ENCODE data around the gene ZFHX3. TPM values are rescaled to one million over a fixed set of nuclear protein-coding genes. Genes with fewer than 3 reads are reported as not detected.

ZFHX3 gene
- polyA plus RNA-seq, 1 donor from 2014 or later, result 26.4 TPM

- Histone ChIP-seq H3K36me3 (ENCODE audit: insufficient read depth, low read length) (peaks cover 23% of the 10 kb centered on the region), H3K27me3 (ENCODE audit: insufficient read depth, low read depth, low read length) (no peaks in the 10 kb centered on the region), H3K4me2 (ENCODE audit: low read length) (no peak overlapping the region), H3K9me2 (ENCODE audit: insufficient read depth, low read length) (no peaks in the 10 kb centered on the region), H3K79me2 (replicated peaks; ENCODE audit: insufficient read depth, low read length) (peaks cover 98% of the 10 kb centered on the region), H3K9me3 (ENCODE audit: low read length) (no peaks in the 10 kb centered on the region), H3F3A (ENCODE audit: insufficient read depth, low read length, poor library complexity, severe bottlenecking) (no peaks in the 10 kb centered on the region), H3K4me3 (ENCODE audit: low read length) (no peak overlapping the region), H3K9ac (ENCODE audit: low read length) (no peak overlapping the region), H4K20me1 (ENCODE audit: insufficient read depth) (peaks cover 98% of the 10 kb centered on the region), H2AFZ (ENCODE audit: low read depth, low read length) (no peak overlapping the region), H3K27ac (ENCODE audit: low read length) (no peak overlapping the region)
- TF ChIP-seq POLR2AphosphoS5 (IDR thresholded peaks at IDR 0.05), result peak; percentile 7
- no peak for TF ChIP-seq TAF1 (IDR thresholded peaks at IDR 0.05; ENCODE audit: low read depth)
These were observed 86.7 kb downstream of the ZFHX3 start for GRCh38 chr16:72961115-72961832.

DNA sequence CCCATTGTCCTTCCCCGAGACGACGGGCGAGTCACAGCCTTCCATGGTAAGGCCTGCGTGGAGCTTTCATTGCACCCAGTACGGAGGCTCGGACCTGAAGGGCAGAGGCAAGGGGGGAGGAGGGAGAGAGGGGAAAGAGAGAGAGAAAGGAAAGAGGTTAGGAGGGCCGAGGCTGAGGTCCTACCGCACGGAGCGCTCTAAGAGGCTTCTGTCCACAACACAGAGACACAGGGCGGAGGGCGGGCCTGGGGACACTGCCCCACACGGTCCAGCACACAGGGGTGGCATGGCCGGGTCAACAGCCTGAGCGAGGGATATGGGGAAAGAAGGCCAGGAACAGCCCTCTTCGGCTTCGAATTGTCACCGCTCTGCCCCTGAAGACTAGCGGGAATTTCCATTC, 87.8 kb downstream of the ZFHX3 start:
- no peaks in the 10 kb centered on the region for H3K9me3 ChIP-seq (ENCODE audit: low read length)
- peaks cover 97% of the 10 kb centered on the region for H4K20me1 ChIP-seq (ENCODE audit: insufficient read depth)
- no peaks in the 10 kb centered on the region for H3K9me2 ChIP-seq (ENCODE audit: insufficient read depth, low read length)
- no peak overlapping the region for H2AFZ ChIP-seq (ENCODE audit: low read depth, low read length)
- H3K79me2 ChIP-seq (replicated peaks; ENCODE audit: insufficient read depth, low read length), result peaks cover 96% of the 10 kb centered on the region
- TF ChIP-seq, protein P1, sequence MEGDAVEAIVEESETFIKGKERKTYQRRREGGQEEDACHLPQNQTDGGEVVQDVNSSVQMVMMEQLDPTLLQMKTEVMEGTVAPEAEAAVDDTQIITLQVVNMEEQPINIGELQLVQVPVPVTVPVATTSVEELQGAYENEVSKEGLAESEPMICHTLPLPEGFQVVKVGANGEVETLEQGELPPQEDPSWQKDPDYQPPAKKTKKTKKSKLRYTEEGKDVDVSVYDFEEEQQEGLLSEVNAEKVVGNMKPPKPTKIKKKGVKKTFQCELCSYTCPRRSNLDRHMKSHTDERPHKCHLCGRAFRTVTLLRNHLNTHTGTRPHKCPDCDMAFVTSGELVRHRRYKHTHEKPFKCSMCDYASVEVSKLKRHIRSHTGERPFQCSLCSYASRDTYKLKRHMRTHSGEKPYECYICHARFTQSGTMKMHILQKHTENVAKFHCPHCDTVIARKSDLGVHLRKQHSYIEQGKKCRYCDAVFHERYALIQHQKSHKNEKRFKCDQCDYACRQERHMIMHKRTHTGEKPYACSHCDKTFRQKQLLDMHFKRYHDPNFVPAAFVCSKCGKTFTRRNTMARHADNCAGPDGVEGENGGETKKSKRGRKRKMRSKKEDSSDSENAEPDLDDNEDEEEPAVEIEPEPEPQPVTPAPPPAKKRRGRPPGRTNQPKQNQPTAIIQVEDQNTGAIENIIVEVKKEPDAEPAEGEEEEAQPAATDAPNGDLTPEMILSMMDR (IDR thresholded peaks at IDR 0.05; ENCODE audit: poor library complexity, severe bottlenecking), result no peak
- no peak for TF ChIP-seq POLR2AphosphoS5 (IDR thresholded peaks at IDR 0.05)
- no peak for TF ChIP-seq RAD21 (conservative IDR thresholded peaks at IDR 0.05)
- no peak for TF ChIP-seq EZH2 (IDR thresholded peaks at IDR 0.05; ENCODE audit: borderline replicate concordance, insufficient read depth, low read length, poor library complexity, severe bottlenecking)
- no peak for TF ChIP-seq SMC3 (conservative IDR thresholded peaks at IDR 0.05; ENCODE audit: poor library complexity)
- TF ChIP-seq, protein P2, sequence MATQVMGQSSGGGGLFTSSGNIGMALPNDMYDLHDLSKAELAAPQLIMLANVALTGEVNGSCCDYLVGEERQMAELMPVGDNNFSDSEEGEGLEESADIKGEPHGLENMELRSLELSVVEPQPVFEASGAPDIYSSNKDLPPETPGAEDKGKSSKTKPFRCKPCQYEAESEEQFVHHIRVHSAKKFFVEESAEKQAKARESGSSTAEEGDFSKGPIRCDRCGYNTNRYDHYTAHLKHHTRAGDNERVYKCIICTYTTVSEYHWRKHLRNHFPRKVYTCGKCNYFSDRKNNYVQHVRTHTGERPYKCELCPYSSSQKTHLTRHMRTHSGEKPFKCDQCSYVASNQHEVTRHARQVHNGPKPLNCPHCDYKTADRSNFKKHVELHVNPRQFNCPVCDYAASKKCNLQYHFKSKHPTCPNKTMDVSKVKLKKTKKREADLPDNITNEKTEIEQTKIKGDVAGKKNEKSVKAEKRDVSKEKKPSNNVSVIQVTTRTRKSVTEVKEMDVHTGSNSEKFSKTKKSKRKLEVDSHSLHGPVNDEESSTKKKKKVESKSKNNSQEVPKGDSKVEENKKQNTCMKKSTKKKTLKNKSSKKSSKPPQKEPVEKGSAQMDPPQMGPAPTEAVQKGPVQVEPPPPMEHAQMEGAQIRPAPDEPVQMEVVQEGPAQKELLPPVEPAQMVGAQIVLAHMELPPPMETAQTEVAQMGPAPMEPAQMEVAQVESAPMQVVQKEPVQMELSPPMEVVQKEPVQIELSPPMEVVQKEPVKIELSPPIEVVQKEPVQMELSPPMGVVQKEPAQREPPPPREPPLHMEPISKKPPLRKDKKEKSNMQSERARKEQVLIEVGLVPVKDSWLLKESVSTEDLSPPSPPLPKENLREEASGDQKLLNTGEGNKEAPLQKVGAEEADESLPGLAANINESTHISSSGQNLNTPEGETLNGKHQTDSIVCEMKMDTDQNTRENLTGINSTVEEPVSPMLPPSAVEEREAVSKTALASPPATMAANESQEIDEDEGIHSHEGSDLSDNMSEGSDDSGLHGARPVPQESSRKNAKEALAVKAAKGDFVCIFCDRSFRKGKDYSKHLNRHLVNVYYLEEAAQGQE (IDR thresholded peaks at IDR 0.05; ENCODE audit: borderline replicate concordance), result no peak
- TF ChIP-seq TAF1 (IDR thresholded peaks at IDR 0.05; ENCODE audit: low read depth), result no peak
- no peak for TF ChIP-seq EP300 (conservative IDR thresholded peaks at IDR 0.05; ENCODE audit: poor library complexity, severe bottlenecking)
- TF ChIP-seq MXI1 (conservative IDR thresholded peaks at IDR 0.05; ENCODE audit: poor library complexity, severe bottlenecking), result no peak
- H3K4me3 ChIP-seq (ENCODE audit: low read length), result no peak overlapping the region
- no peak overlapping the region for H3K27ac ChIP-seq (ENCODE audit: low read length)
- H3F3A ChIP-seq (ENCODE audit: insufficient read depth, low read length, poor library complexity, severe bottlenecking), result peaks cover 1% of the 10 kb centered on the region
- no peak overlapping the region for H3K4me2 ChIP-seq (ENCODE audit: low read length)
- H3K36me3 ChIP-seq (ENCODE audit: insufficient read depth, low read length), result peaks cover 31% of the 10 kb centered on the region
- no peak overlapping the region for H3K9ac ChIP-seq (ENCODE audit: low read length)
- no peaks in the 10 kb centered on the region for H3K27me3 ChIP-seq (ENCODE audit: insufficient read depth, low read depth, low read length)

Measured in neural cell (in vitro differentiated cells).